IMR-90 (cell line): Measurements from ENCODE around the gene PPP1R14B. TPM values are rescaled to one million over a fixed set of nuclear protein-coding genes. Genes with fewer than 3 reads are reported as not detected.

Source experiments
- ATAC-seq: fragments of 200-7000 bp; cut with Tn5 transposase; 2 replicates; pipeline ENCODE4 v1.9.1; 2020; ENCODE audit warnings: low read depth, mild to moderate bottlenecking, moderate library complexity
- BruUV-seq: library from RNA; stranded (reverse); fragments of 400-500 nt; replicated peaks from 2 replicates; lab custom pipeline; 2021; lab: Mats Ljungman, UMichigan
- CTCF ChIA-PET: fragments of 300-600 bp; formaldehyde crosslinking; extraction: SDS; loops from one replicate; lab custom pipeline; 2021; ENCODE audit warnings: antibody characterized with exemption; lab: Yijun Ruan, JAX
- POLR2A ChIA-PET: fragments of 300-600 bp; sonication (Branson Sonifier 250); formaldehyde crosslinking; loops from one replicate; lab custom pipeline; 2022; ENCODE audit warnings: antibody characterized with exemption; ENCODE audit not compliant: unreplicated experiment; lab: Charles Lee
- DNase-seq: peaks from one replicate; pipeline ENCODE4 v3.0.0; 2013
- H2AFZ ChIP-seq: replicated peaks from 2 replicates; pipeline ENCODE3; 2013; ENCODE audit warnings: low read length, mild to moderate bottlenecking; ENCODE audit not compliant: poor library complexity
- H2AK5ac ChIP-seq: 2 replicates; pipeline ENCODE4 v1.6.1; 2013; ENCODE audit warnings: low read depth, low read length, inconsistent platforms
- H2AK9ac ChIP-seq: replicated peaks from 2 replicates; pipeline ENCODE3; 2013; ENCODE audit warnings: mild to moderate bottlenecking, low read depth, low read length, moderate library complexity; ENCODE audit not compliant: poor library complexity
- H2BK120ac ChIP-seq: 2 replicates; pipeline ENCODE4 v1.6.1; 2013; ENCODE audit warnings: low read depth, low read length, inconsistent platforms
- H2BK15ac ChIP-seq: 3 replicates; pipeline ENCODE4 v1.6.1; 2013; ENCODE audit warnings: low read depth, low read length, inconsistent platforms
- H2BK20ac ChIP-seq: 2 replicates; pipeline ENCODE4 v1.6.1; 2013; ENCODE audit warnings: low read depth, mild to moderate bottlenecking, inconsistent platforms, low read length, moderate library complexity
- H2BK5ac ChIP-seq: 2 replicates; pipeline ENCODE4 v1.6.1; 2013; ENCODE audit warnings: mild to moderate bottlenecking, low read depth, low read length, inconsistent platforms; ENCODE audit not compliant: poor library complexity, severe bottlenecking
- H3K14ac ChIP-seq: replicated peaks from 2 replicates; pipeline ENCODE4 v1.6.1; 2013; ENCODE audit warnings: low read depth, low read length, inconsistent platforms
- H3K18ac ChIP-seq: 2 replicates; pipeline ENCODE4 v1.6.1; 2013; ENCODE audit warnings: low read depth, low read length, control low read depth
- H3K23ac ChIP-seq: 2 replicates; pipeline ENCODE4 v1.6.1; 2013; ENCODE audit warnings: low read depth, low read length, inconsistent platforms
- H3K27ac ChIP-seq: 2 replicates; pipeline ENCODE4 v1.5.1; 2013; ENCODE audit warnings: mild to moderate bottlenecking, control low read depth, low read length; ENCODE audit not compliant: insufficient read depth
- H3K27me3 ChIP-seq: 2 replicates; pipeline ENCODE4 v1.6.1; 2013; ENCODE audit warnings: low read length; ENCODE audit not compliant: control insufficient read depth, insufficient read depth
- H3K36me3 ChIP-seq: 2 replicates; pipeline ENCODE4 v1.6.1; 2013; ENCODE audit warnings: low read length, mixed read lengths; ENCODE audit not compliant: control insufficient read depth, insufficient read depth
- H3K4ac ChIP-seq: 2 replicates; pipeline ENCODE4 v1.6.1; 2013; ENCODE audit warnings: low read depth, low read length, inconsistent platforms
- H3K4me1 ChIP-seq: 2 replicates; pipeline ENCODE4 v1.6.1; 2013; ENCODE audit warnings: low read length, mixed read lengths; ENCODE audit not compliant: control insufficient read depth, insufficient read depth
- H3K4me2 ChIP-seq: 2 replicates; pipeline ENCODE4 v1.6.1; 2013; ENCODE audit warnings: low read depth, mild to moderate bottlenecking, control low read depth, low read length, moderate library complexity
- H3K4me3 ChIP-seq: 2 replicates; pipeline ENCODE4 v1.5.1; 2013; ENCODE audit warnings: low read depth, mild to moderate bottlenecking, control low read depth, low read length, moderate library complexity; ENCODE audit not compliant: insufficient read depth
- H3K56ac ChIP-seq: 2 replicates; pipeline ENCODE4 v1.6.1; 2013; ENCODE audit warnings: low read length, inconsistent platforms; ENCODE audit not compliant: insufficient read depth; ENCODE audit errors: extremely low read depth
- H3K79me1 ChIP-seq, 2 experiments: 2 replicates each; pipeline ENCODE4 v1.6.1; 2013; ENCODE audit warnings: low read length in 2 of 2, inconsistent platforms in 1 of 2, low read depth in 1 of 2
- H3K9ac ChIP-seq: 2 replicates; pipeline ENCODE4 v1.6.1; 2013; ENCODE audit warnings: low read depth, low read length, control low read depth
- H3K9me1 ChIP-seq: 2 replicates; pipeline ENCODE4 v1.6.1; 2013; ENCODE audit warnings: low read length, inconsistent platforms; ENCODE audit not compliant: insufficient read depth
- H3K9me3 ChIP-seq: 2 replicates; pipeline ENCODE4 v1.6.1; 2013; ENCODE audit warnings: low read length; ENCODE audit not compliant: control insufficient read depth, insufficient read depth
- H4K20me1 ChIP-seq: 2 replicates; pipeline ENCODE4 v1.6.1; 2013; ENCODE audit warnings: low read length, inconsistent platforms; ENCODE audit not compliant: insufficient read depth
- H4K5ac ChIP-seq: 2 replicates; pipeline ENCODE4 v1.6.1; 2013; ENCODE audit warnings: mild to moderate bottlenecking, low read depth, low read length, control low read depth
- H4K8ac ChIP-seq, 2 experiments: 2 replicates each; pipeline ENCODE4 v1.6.1; 2013; ENCODE audit warnings: low read depth in 2 of 2, low read length in 2 of 2, control low read depth in 1 of 2, inconsistent platforms in 1 of 2
- H4K91ac ChIP-seq: 2 replicates; pipeline ENCODE4 v1.6.1; 2013; ENCODE audit warnings: low read depth, low read length, inconsistent platforms; ENCODE audit not compliant: insufficient read depth
- MAFK ChIP-seq: IDR thresholded peaks from 2 replicates; pipeline ENCODE4 v1.6.1; 2012; ENCODE audit warnings: low read depth, low read length, improper control_type of control experiment
- MAZ ChIP-seq: IDR thresholded peaks from 2 replicates; pipeline ENCODE4 v1.6.1; 2012; ENCODE audit warnings: low read depth, mild to moderate bottlenecking, low read length, improper control_type of control experiment, moderate library complexity, borderline replicate concordance
- MXI1 ChIP-seq: IDR thresholded peaks from 2 replicates; pipeline ENCODE4 v1.6.1; 2012; ENCODE audit warnings: low read depth, mild to moderate bottlenecking, low read length, moderate library complexity, borderline replicate concordance
- WGBS, 2 experiments: methylation state at CpG; one replicate each; pipeline versions ENCODE4 v1.1.5 to v1.1.7; 2013; ENCODE audit warnings: missing lambda C conversion rate in 2 of 2; ENCODE audit not compliant: insufficient read length in 1 of 2; ENCODE audit errors: extremely low coverage in 2 of 2; 5-methylcytosine and 5-hydroxymethylcytosine counted together
- dilution Hi-C: fragments of 300-500 bp; cut with HindIII; formaldehyde crosslinking; loops from one replicate; pipeline ENCODE4 v1.14.3; 2018; ENCODE audit warnings: low sequenced_read_pairs; ENCODE audit not compliant: unreplicated experiment
- in situ Hi-C: fragments of 300-500 bp; cut with MboI; formaldehyde crosslinking; loops from 3 replicates; pipeline ENCODE4 v1.14.3; 2019; ENCODE audit warnings: low sequenced_read_pairs, inconsistent platforms, mixed read lengths
- intact Hi-C: fragments of 100-400 bp; cut with micrococcal nuclease; formaldehyde crosslinking; loops from 2 replicates; pipeline ENCODE4 v1.10.0; 2022
- polyA plus RNA-seq, 3 experiments: library from polyadenylated mRNA; depleted of rRNA; stranded (reverse); fragments of >200 nt; gene quantifications; 2 replicates each; pipeline ENCODE4 v1.2.3, GENCODE V29; 2012; ENCODE audit warnings: low replicate concordance in 1 of 3
- total RNA-seq: library from RNA; depleted of rRNA; stranded (reverse); fragments of >200 nt; gene quantifications from 2 replicates; pipeline ENCODE4 v1.2.3, GENCODE V29; 2012
- TF ChIP-seq, protein P1 (sequence below): fragments of 150-350 bp; IDR thresholded peaks from 2 replicates; pipeline ENCODE4 v1.6.1; 2016; ENCODE audit warnings: low read depth, mild to moderate bottlenecking, low read length, moderate library complexity, borderline replicate concordance

PPP1R14B gene
- total and polyA plus RNA-seq, 2 of the 4 experiments (the other 2 are of a cell fraction) = 176 to 257 TPM

DNA sequence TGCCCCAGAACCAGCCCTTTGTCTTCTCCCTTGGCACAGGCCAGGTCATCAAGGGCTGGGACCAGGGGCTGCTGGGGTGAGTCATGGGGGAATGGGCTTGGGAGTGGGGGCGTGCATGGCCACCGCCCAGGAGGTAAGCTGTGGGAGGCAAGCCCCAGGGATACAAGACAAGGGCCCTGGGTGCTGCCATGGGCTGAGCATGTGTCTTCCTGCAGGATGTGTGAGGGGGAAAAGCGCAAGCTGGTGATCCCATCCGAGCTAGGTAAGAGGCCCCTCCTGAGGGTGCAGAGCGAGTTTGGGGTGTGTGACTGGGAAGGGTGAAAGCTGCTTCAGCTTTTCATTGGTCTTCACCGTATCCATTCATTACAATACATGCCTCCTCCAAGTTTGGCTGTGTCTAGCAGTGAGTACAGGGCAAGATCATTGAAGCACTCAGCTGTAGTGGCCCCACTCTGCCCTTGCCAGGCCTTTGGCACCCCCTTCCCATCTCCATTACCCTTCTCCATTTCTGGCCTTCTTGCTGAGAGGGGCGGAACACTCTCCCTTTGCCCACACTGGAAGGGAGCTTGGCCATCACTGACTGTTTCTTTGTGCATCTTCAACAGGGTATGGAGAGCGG is 3.4 kb downstream of the PPP1R14B start:
- H4K20me1 ChIP-seq = peaks cover 26% of the 10 kb centered on the region
- TF ChIP-seq MXI1 (no peak), MAZ (no peak), MAFK (no peak)
- TF ChIP-seq, protein P1, sequence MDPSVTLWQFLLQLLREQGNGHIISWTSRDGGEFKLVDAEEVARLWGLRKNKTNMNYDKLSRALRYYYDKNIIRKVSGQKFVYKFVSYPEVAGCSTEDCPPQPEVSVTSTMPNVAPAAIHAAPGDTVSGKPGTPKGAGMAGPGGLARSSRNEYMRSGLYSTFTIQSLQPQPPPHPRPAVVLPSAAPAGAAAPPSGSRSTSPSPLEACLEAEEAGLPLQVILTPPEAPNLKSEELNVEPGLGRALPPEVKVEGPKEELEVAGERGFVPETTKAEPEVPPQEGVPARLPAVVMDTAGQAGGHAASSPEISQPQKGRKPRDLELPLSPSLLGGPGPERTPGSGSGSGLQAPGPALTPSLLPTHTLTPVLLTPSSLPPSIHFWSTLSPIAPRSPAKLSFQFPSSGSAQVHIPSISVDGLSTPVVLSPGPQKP = no peak
- H3K27ac ChIP-seq = no peak overlapping the region; the same call in 1 of the 2 replicates
- no peak overlapping the region; a peak in 1 of 4 replicates for H4K8ac ChIP-seq
- H3K18ac ChIP-seq = no peak overlapping the region
- H3K4me3 ChIP-seq = no peak overlapping the region
- H3K4me1 ChIP-seq = peaks cover 13% of the 10 kb centered on the region
- H3K14ac ChIP-seq = no peak overlapping the region
- H3K56ac ChIP-seq = no peak overlapping the region
- H3K9ac ChIP-seq = no peak overlapping the region
- H3K36me3 ChIP-seq = peaks cover 18% of the 10 kb centered on the region
- no peak overlapping the region; the same call in 1 of the 2 replicates for H2BK20ac ChIP-seq
- peaks cover 18 to 40% of the 10 kb centered on the region in 2 experiments; a peak in 3 of 4 replicates for H3K79me1 ChIP-seq
- WGBS, 2 experiments = 100% methylated on average over 1 of the region's 8 CpGs; no CpG with 5 or more reads in 1 of the 2 experiments
- CTCF ChIA-PET = interaction anchor here (1.1 to 2.5 kb wide), 2 partner anchors 39 to 58 kb away, joined by 4 to 8 read pairs; partner anchors contain the start of gene CATSPERZ
- no peak overlapping the region for H4K5ac ChIP-seq
- POLR2A ChIA-PET = no interaction called here
- H3K23ac ChIP-seq = 0 out of 2 replicates have a peak overlapping the region, but pooled peaks have one; percentile 51
- TSS peak; percentile 37 for BruUV-seq
- no peak overlapping the region for H2BK15ac ChIP-seq
- peak overlapping the region; percentile 7 for H2AK9ac ChIP-seq
- H3K9me3 ChIP-seq = no peaks in the 10 kb centered on the region
- H3K4me2 ChIP-seq = no peak overlapping the region
- no peak for DNase-seq
- no peak overlapping the region for H2BK120ac ChIP-seq
- no peak overlapping the region for H2AK5ac ChIP-seq
- dilution Hi-C loops = no loop called here
- in situ Hi-C loops = no loop called here
- no peaks in the 10 kb centered on the region for H3K27me3 ChIP-seq
- peak overlapping the region; percentile 52 for H2AFZ ChIP-seq
- no peak overlapping the region for H4K91ac ChIP-seq
- H3K4ac ChIP-seq = no peak overlapping the region
- intact Hi-C loops = no loop called here
- H3K9me1 ChIP-seq = peaks cover 14% of the 10 kb centered on the region
- no peak overlapping the region for H2BK5ac ChIP-seq
- no peak for ATAC-seq
